Measurements from ENCODE around the gene CCDC158.
A peak's percentile ranks its signal among the peaks of the same experiment; 100 is the strongest.
"Not testable (repeated sequence)": the region's sequence is repeated elsewhere in the genome, so short reads cannot be mapped to it uniquely, and the experiment has no call there.

Gene CCDC158

DNA sequence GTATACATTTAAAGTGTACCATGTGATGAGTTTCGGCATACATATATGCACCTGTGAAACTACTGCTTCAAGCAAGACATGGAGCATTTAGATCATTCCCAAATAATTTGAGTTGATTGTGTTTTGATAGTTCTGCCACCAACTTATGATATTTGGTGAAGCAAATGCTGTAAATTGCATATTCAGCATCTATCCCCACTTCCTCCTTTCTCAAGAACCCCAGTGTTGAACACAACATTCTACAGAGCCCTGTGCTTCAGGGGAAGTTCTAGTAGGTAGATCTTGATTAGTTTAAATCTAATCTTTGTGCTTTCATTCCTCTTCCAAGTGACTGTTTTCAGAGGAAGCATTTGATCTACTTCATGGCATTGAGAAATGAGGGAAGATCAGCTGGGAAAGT is 8.7 kb upstream of the CCDC158 start:
- DNase-seq, result peak; percentile 52

DNA sequence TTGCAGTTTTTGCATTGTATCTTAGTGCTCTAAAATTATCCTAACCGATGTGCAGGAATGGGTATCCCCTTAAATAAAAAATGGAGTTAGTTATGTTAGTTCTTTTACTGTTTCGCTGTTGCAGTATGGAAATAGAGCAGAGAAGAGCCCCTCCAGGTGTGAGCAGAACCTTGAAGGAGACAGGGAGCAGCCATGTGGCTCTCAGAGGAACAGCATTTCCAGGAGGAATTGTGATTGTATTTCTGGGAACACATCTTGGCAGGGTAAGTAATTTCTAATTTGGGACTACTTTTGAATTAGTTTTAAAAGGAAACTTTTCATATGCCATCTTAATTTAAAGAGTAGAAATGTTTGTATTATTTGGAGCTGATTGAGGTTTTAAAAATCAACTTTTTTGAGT is 5.3 kb upstream of the CCDC158 start:
- DNase-seq, result no peak

GRCh38 chr4:76423159-76423558 is 2.2 kb upstream of the CCDC158 start:
- not testable (repeated sequence) for DNase-seq

GRCh38 chr4:76420188-76420761 is 666 bp downstream of the CCDC158 start:
- no peak for DNase-seq

GRCh38 chr4:76410636-76411035 is 10.3 kb downstream of the CCDC158 start:
- DNase-seq, result no peak

DNA sequence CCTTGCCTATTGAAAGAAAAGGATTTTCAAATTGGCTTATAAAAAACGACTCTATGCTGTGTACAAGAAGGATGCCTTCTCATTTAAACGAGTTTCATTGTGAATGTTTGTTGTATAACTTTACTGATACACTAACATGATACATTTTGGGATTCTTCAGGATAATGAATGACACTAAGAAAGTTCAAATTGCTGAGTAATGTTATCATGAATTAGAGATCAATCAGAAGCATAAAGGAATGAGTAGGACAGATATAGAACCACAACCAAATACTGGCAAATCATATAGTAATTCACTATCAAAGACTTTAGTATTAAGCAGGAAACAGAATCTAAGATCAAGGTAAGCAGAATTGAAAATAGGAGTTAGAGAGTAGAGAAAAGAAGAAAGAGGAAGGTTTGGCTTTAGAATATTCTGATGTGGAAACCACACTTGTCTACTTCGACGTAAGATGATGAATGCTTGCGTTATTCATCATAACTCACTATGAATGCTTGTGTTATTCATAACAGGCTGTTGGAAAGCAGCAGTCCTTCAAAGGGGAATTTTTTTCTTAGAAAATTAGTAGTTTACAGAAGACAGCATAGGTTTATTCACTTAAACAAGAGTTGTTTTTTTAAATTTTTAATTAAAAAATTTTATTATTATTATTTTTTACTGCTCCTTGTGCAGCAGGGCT is 13.4 kb downstream of the CCDC158 start:
- DNase-seq, result peak; percentile 61

DNA sequence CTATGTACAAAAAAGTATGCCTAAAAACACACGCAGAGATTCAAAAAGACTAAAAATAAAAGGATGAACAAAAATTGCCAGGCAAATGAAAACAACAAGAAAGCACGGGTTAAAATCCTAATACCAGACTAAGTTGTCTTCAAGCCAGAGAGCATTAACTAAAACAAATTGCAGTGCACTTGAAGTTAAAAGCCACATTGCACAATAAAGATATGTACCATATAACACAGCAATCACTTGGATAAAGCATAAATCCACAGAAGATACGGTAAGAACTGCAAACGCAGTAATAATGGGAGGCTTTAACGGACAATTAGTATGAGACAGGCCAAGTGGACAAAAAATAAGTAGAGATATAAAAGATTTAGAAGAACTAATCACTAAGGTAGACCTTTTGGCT is 14.9 kb downstream of the CCDC158 start:
- DNase-seq, result no peak

GRCh38 chr4:76401654-76402053 is 19.3 kb downstream of the CCDC158 start:
- no peak for DNase-seq

DNA sequence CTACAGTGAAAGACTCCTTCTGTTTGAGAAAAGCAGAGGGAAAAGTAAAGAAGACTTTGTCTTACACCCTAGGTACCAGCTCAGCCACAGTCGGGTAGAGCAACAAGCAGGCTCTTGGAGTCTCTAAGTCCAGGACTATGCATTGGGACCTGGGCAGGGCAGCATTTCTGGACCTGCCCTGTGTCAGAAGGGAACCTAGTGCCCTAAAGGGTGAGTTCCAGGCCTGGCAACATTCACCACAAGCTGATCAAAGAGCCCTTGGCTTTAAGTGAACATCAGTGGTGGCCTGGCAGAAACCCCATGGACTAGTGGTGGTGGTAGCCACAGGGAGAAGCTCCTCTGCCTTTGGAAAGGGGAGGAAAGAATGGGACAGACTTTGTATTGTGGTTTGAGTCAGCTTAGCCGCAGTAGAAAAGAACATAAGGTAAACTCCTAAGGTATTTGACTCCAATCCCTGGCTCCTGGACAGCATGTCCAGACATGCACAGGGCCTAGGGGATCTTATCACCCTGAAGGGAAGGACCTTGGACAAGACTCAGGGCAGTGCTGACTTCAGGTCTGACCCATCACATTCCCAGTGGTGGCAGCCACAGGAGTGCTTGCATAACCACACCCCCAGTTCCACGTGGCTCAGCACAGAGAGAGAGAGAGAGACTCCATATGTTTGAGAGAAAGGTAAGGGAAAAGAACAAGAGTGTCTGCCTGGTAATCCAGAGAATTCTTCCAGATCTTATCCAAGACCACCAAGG is 32.6 kb downstream of the CCDC158 start:
- no peak for DNase-seq

DNA sequence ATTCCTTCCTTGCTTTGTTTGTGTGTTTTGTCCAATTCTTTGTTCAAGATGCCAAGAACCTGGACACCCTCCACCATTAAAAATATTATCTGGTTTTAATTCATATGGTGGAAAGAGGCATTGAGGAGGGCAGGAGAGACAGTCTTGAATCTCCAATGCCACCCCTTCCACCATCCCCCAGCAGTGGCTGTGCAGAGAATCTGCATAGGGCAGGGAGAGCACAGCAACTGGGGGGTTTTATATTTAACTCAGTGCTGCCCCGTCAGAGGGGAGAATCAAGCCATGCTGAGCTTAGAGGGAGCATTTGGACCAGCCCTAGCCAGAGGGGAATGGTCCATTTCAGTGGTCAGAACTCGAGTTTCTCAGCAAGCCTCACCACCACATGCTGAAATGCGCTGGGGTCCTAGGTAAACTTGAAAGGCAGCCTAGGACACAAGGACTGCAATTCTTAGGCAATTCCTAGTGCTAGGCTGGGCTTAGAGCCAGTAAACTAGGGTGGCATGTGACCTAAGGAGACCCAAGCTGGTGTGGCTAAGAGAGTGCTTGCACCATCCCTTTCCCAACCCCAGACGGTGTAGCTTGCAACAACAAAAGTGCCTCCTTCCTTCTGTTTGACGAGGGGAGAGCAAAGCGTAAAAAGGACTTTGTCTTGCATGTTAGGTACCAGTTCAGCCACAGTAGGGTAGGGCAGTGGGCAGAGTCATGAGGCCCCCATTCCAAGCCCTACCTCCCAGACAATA is 34.2 kb downstream of the CCDC158 start:
- peak; percentile 57 for DNase-seq

DNA sequence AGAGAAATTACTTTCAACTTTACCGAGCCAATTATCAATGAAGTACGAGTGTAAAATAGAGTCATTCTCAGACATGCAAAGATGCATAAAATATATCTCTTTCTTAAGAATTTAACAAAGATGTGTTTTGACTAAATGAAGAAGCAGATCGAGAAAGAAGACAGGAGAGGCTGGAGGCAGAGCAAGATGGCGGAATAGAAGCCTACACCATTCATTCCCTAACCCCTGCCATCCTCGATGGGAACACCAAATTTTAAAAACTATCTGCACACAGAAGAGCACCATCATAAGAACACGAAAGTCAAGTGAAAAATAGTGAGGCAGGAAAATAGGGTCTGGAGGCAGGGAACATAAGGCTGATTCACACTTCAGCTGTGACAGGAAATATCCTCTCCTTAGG is 35.0 kb downstream of the CCDC158 start:
- DNase-seq, result no peak

GRCh38 chr4:76384052-76384451 is 36.9 kb downstream of the CCDC158 start:
- no peak for DNase-seq

DNA sequence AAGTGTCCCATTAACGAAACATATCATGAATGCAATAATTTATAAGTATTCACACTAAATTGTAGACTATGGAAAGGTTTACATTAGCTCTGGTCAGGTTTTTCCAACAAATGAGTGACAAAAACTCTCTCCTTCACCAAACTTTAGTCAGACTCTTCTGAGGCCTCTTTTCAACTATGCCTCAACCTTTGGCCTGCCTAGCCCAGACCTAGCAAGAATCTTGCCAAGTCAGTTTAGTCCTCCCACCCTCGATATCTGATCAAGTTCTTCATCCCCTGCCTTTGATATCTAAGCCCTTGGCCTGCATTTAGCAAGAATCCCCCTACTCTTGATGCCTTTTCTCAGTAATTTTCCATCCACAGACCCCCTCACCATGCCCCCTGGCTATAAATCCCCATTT is 37.9 kb downstream of the CCDC158 start:
- DNase-seq, result no peak

DNA sequence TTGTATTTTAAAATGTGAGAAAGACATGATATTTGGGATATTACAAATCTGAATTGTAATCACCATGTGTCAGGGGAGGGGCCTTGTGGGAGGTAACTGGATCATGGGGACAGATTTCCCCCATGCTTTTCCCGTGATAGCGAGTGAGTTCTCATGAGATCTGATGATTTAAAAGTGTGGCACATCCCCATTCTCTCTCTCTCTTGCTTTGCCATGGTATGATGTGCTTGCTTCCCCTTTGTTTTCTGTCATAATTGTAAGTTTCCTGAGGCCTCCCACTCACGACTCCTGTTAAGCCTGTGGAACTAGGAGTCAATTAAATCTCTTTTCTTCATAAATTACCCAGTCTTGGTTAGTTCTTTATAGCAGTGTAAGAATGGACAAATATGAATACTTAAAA is 39.0 kb downstream of the CCDC158 start:
- DNase-seq, result peak; percentile 26

GRCh38 chr4:76380561-76380960 is 40.4 kb downstream of the CCDC158 start:
- DNase-seq, result no peak

DNA sequence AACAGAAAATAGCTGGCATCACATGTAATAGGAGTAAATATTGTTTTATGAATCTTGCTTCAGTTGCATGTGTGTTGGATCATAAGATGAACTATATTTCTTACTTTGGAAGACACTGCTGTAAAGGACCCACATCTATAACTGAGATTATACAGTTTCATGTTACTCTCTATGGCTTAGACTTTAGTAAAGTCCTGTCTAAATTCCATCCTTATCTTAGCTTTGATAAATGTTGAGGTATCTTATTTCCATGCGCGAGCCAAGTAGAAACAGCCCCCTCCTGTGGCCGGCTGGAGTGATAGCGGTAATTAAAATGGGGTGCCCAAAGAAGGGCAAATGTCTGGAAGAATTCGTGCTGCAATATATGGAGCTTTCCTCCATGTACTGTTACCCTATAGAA is 43.0 kb downstream of the CCDC158 start:
- peak; percentile 4 for DNase-seq

- DNase-seq, result peak; percentile 25
Measured at GRCh38 chr4:76377481-76377901, 43.5 kb downstream of the CCDC158 start.

DNA sequence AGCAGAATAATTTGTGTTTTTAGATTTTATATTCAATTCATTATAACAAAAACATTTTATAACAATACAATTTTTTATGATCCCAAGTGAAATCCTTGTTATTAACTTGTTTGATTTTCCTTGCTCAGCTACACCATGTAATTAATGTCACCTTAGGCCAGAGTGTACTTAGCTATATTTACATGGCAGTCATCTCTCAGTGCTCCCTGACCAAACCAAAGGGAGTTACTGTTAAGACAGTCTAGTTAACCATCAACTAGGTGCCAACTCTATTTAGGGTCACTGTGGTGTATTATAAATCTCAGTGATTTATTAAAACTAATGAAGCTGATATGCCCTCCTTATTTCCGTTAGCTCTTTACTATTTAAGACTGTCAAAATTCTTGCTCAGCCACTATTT is 44.4 kb downstream of the CCDC158 start:
- no peak for DNase-seq

DNA sequence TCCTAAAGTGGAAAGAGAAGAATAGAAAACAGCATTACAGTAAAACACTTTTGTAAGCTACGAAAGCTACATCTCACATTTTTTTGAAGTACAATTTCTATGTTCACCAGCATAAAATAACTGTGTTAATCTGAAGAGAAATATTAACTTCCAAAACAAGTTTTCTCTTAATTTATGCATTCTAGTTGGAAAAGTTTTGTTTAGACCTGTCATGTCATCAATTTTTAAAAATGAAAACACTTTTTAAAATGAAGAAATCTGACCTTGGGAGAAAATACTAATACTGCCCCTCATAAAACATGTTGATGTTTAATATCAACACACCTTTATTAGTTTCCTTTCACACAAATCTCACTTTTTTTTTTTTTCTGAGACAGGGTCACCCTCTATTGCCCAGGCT is 45.2 kb downstream of the CCDC158 start:
- DNase-seq, result no peak

GRCh38 chr4:76374798-76375197 is 46.1 kb downstream of the CCDC158 start:
- DNase-seq, result no peak

DNA sequence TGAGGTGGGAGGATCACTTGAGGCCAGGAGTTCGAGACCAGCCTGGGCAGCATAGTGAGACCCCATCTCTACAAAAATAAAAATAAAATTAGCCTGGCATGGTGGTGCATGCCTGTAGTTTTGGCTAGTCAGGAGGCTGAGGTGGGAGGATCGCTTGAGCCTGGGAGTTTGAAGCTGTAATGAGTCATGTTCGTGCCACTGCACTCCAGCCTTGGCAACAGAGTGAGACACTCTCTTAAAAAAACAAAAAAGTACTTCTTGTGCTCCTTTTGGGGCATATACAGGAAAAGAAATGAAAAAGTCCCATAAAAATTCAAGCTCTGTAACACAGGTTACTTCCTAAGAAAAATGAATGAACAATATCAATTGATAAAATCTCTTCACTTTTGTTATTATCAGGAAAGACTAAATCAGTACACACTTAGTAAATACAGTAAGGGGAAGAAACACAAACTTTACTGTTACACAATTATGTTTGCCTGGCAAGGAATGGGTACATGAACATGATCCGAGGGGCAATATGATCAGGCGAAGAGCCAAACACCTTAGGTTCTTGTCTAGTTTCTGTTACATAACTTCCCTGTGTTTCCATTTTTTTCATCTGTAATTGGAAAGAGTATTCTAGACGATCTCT is 46.9 kb downstream of the CCDC158 start:
- no peak for DNase-seq

DNA sequence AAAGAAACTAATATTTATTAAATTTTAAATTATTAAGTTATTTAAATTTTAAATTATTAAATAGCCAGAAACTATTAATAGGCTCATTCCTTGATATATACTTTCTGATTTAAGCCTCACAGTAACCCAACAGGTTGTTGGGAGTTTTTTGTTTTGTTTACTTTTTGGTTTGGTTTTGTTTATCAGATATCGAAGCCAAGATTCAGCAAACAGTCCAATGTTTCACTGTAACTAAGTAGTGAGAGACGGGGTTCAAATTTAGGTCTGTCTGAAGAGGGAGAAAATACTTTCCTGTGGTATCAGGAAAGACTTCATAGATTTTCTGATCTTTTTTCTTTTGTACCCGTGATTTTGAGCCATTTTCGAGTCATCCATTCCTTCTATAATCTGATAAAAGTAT is 54.2 kb downstream of the CCDC158 start:
- no peak for DNase-seq

GRCh38 chr4:76365636-76366035 is 55.3 kb downstream of the CCDC158 start:
- DNase-seq, result no peak
